HL-60 (cell line): ENCODE data around the gene MACROD2.

Experiments used
- DNase-seq, 2 experiments: peaks; one replicate each; pipeline ENCODE4 v3.0.0-alpha.2; 2010 to 2020; ENCODE audit warnings: low read depth in 1 of 2, low spot score in 1 of 2
- H3K27ac ChIP-seq: fragments of 250-450 bp; sonication (Bioruptor Pico); replicated peaks from 2 replicates; pipeline ENCODE4 v1.5.1; 2020; ENCODE audit warnings: mild to moderate bottlenecking, moderate library complexity
- H3K27me3 ChIP-seq: fragments of 250-450 bp; sonication (Bioruptor Pico); 2 replicates; pipeline ENCODE4 v1.5.1; 2021; ENCODE audit warnings: mild to moderate bottlenecking, moderate library complexity; ENCODE audit not compliant: insufficient read depth, poor library complexity, severe bottlenecking
- H3K4me3 ChIP-seq: replicated peaks from 2 replicates; pipeline ENCODE4 v1.5.1; 2011; ENCODE audit warnings: mild to moderate bottlenecking, control low read depth, low read length; ENCODE audit not compliant: insufficient read depth
- CTCF ChIP-seq: IDR thresholded peaks from one replicate; pipeline ENCODE4 v1.5.1; 2011; ENCODE audit warnings: low read length, control low read depth, inconsistent platforms; ENCODE audit not compliant: insufficient read depth
- GABPA ChIP-seq: IDR thresholded peaks from 2 replicates; pipeline ENCODE4 v1.6.1; 2012; ENCODE audit warnings: low read depth
- POLR2AphosphoS5 ChIP-seq: IDR thresholded peaks from 2 replicates; pipeline ENCODE4 v1.6.1; 2012; ENCODE audit warnings: low read depth
- REST ChIP-seq: IDR thresholded peaks from 2 replicates; pipeline ENCODE4 v1.6.1; 2012; ENCODE audit warnings: low read depth; ENCODE audit not compliant: insufficient replicate concordance
- SPI1 ChIP-seq: IDR thresholded peaks from 2 replicates; pipeline ENCODE4 v1.6.1; 2012; ENCODE audit warnings: low read depth, mild to moderate bottlenecking, borderline replicate concordance

The MACROD2 gene

GRCh38 chr20:15455279-15455678 is 1460.0 kb downstream of the MACROD2 start:
- H3K27me3 ChIP-seq = no peaks in the 10 kb centered on the region
- TF ChIP-seq REST (no peak), GABPA (no peak), POLR2AphosphoS5 (no peak), CTCF (no peak), SPI1 (no peak)
- DNase-seq = no peak
- H3K4me3 ChIP-seq = no peak overlapping the region
- no peak overlapping the region for H3K27ac ChIP-seq

- DNase-seq = no peak
- TF ChIP-seq POLR2AphosphoS5 (no peak), GABPA (no peak), REST (no peak), SPI1 (no peak)
- Histone ChIP-seq H3K4me3 (no peak overlapping the region), H3K27ac (no peak overlapping the region), H3K27me3 (no peaks in the 10 kb centered on the region)
These were observed 1466.6 kb downstream of the MACROD2 start for GRCh38 chr20:15461938-15462337.

- DNase-seq = no peak
- Histone ChIP-seq H3K27me3 (no peaks in the 10 kb centered on the region), H3K27ac (no peak overlapping the region), H3K4me3 (no peak overlapping the region)
- no peak for TF ChIP-seq SPI1
- no peak for TF ChIP-seq REST
- TF ChIP-seq CTCF = no peak
- TF ChIP-seq POLR2AphosphoS5 = no peak
- TF ChIP-seq GABPA = no peak
These were observed 1480.2 kb downstream of the MACROD2 start for GRCh38 chr20:15475483-15475882.

- Histone ChIP-seq H3K27me3 (no peaks in the 10 kb centered on the region), H3K27ac (no peak overlapping the region), H3K4me3 (no peak overlapping the region)
- no peak for DNase-seq
- TF ChIP-seq CTCF = no peak
- TF ChIP-seq REST = no peak
- no peak for TF ChIP-seq GABPA
- no peak for TF ChIP-seq POLR2AphosphoS5
- TF ChIP-seq SPI1 = no peak
These were observed 1480.9 kb downstream of the MACROD2 start for GRCh38 chr20:15476186-15476585.
